GM21737 (cell line): ENCODE measurements around the gene PABPN1.

Source experiments
- ATAC-seq: cut with Tn5 transposase; IDR thresholded peaks from one replicate; pipeline ENCODE4 v1.9.1; 2021; ENCODE audit warnings: mild to moderate bottlenecking, moderate library complexity; ENCODE audit not compliant: unreplicated experiment

The PABPN1 gene

GRCh38 chr14:23326491-23327332 lies 5.5 kb downstream of the PABPN1 start:
- ATAC-seq = no peak

GRCh38 chr14:23327947-23328744 lies 6.9 kb downstream of the PABPN1 start:
- no peak for ATAC-seq

- no peak for ATAC-seq
These were observed 14.4 kb downstream of the PABPN1 start for GRCh38 chr14:23335623-23336022.

GRCh38 chr14:23339506-23340268 lies 18.4 kb downstream of the PABPN1 start:
- no peak for ATAC-seq

- ATAC-seq = no peak
These were observed 23.2 kb downstream of the PABPN1 start for GRCh38 chr14:23344481-23344880.

- ATAC-seq = no peak
These were observed 24.9 kb downstream of the PABPN1 start for GRCh38 chr14:23345987-23346692.

- ATAC-seq = no peak
These were observed 25.6 kb downstream of the PABPN1 start for GRCh38 chr14:23346693-23347405.

GRCh38 chr14:23347406-23348296 lies 26.4 kb downstream of the PABPN1 start:
- ATAC-seq = no peak

GRCh38 chr14:23348297-23348655 lies 27.0 kb downstream of the PABPN1 start:
- no peak for ATAC-seq

- ATAC-seq = no peak
These were observed 28.0 kb downstream of the PABPN1 start for GRCh38 chr14:23349156-23349845.

GRCh38 chr14:23351681-23352505 lies 30.6 kb downstream of the PABPN1 start:
- no peak for ATAC-seq

GRCh38 chr14:23352506-23353432 lies 31.5 kb downstream of the PABPN1 start, which contains the start of gene SLC22A17:
TSS of gene SLC22A17 (minus strand) at chr14:23352887.
- ATAC-seq = no peak

GRCh38 chr14:23353433-23353780 lies 32.1 kb downstream of the PABPN1 start:
- ATAC-seq = no peak

- ATAC-seq = no peak
These were observed 33.7 kb downstream of the PABPN1 start for GRCh38 chr14:23354990-23355389.

GRCh38 chr14:23355871-23356435 lies 34.7 kb downstream of the PABPN1 start:
- no peak for ATAC-seq

- no peak for ATAC-seq
These were observed 35.4 kb downstream of the PABPN1 start for GRCh38 chr14:23356662-23357061.
